Measurements from ENCODE around the gene ADAM10. TPM values are rescaled to one million over a fixed set of nuclear protein-coding genes. Genes with fewer than 3 reads are reported as not detected.

Gene ADAM10
- total RNA-seq, 2 experiments from 2014 or later = 133 to 135 TPM

GRCh38 chr15:58552505-58553364 lies 196.8 kb downstream of the ADAM10 start:
- Mint-ChIP-seq H3K36me3 (ENCODE audit: low read depth) (peaks cover 13% of the 10 kb centered on the region), H3K9me3 (ENCODE audit: insufficient read depth) (no peaks in the 10 kb centered on the region), H3K4me1 (ENCODE audit: low read depth) (peaks cover 35% of the 10 kb centered on the region), H3K27ac (peak overlapping the region; percentile 60), H3K27me3 (ENCODE audit: low read depth) (peaks cover 4% of the 10 kb centered on the region), H3K4me3 (no peak overlapping the region)
- CTCF ChIA-PET = no interaction called here
- ATAC-seq (no peak), DNase-seq (no peak)
- POLR2A ChIA-PET = no interaction called here

- no peak overlapping the region for H3K4me3 Mint-ChIP-seq
- POLR2A ChIA-PET = no interaction called here
- ATAC-seq = no peak
These were observed 197.6 kb downstream of the ADAM10 start for GRCh38 chr15:58551764-58552504.

GRCh38 chr15:58551084-58551763 lies 198.3 kb downstream of the ADAM10 start:
- ATAC-seq = peak; percentile 59
- CTCF ChIA-PET = no interaction called here

More at GRCh38 chr15:58551764-58552504, 197.6 kb downstream of the ADAM10 start:
- Mint-ChIP-seq H3K36me3 (ENCODE audit: low read depth) (peaks cover 15% of the 10 kb centered on the region), H3K27ac (peak overlapping the region; percentile 83), H3K9me3 (ENCODE audit: insufficient read depth) (no peaks in the 10 kb centered on the region), H3K4me1 (ENCODE audit: low read depth) (peaks cover 39% of the 10 kb centered on the region), H3K27me3 (ENCODE audit: low read depth) (peaks cover 4% of the 10 kb centered on the region)
- no peak for DNase-seq
- CTCF ChIA-PET = no interaction called here

GRCh38 chr15:58549785-58550074 lies 199.8 kb downstream of the ADAM10 start:
- Mint-ChIP-seq H3K4me3 (no peak overlapping the region), H3K27ac (peak overlapping the region; percentile 11), H3K36me3 (ENCODE audit: low read depth) (peaks cover 27% of the 10 kb centered on the region), H3K4me1 (ENCODE audit: low read depth) (peaks cover 61% of the 10 kb centered on the region), H3K27me3 (ENCODE audit: low read depth) (no peaks in the 10 kb centered on the region), H3K9me3 (ENCODE audit: insufficient read depth) (no peaks in the 10 kb centered on the region)
- POLR2A ChIA-PET = interaction anchor here (0.8 kb wide), 1 partner anchor 1140 kb away, joined by 4 read pairs; no protein-coding TSS in a partner anchor
- ATAC-seq (no peak), DNase-seq (no peak)
- CTCF ChIA-PET = interaction anchor here (2.0 kb wide), 1 partner anchor 32 kb away, joined by 6 read pairs; no protein-coding TSS in a partner anchor

More at GRCh38 chr15:58551084-58551763, 198.3 kb downstream of the ADAM10 start:
- Mint-ChIP-seq H3K4me3 (no peak overlapping the region), H3K27me3 (ENCODE audit: low read depth) (peaks cover 2% of the 10 kb centered on the region), H3K9me3 (ENCODE audit: insufficient read depth) (no peaks in the 10 kb centered on the region), H3K27ac (peak overlapping the region; percentile 83), H3K36me3 (ENCODE audit: low read depth) (peaks cover 21% of the 10 kb centered on the region), H3K4me1 (ENCODE audit: low read depth) (peaks cover 46% of the 10 kb centered on the region)
- DNase-seq = peak; percentile 33
- POLR2A ChIA-PET = interaction anchor here (0.6 kb wide), 1 partner anchor 198 kb away, joined by 3 read pairs; the partner anchor contains the start of gene ADAM10

- POLR2A ChIA-PET = interaction anchor here (0.8 kb wide), 1 partner anchor 1141 kb away, joined by 4 read pairs; no protein-coding TSS in a partner anchor
- no peak for DNase-seq
- Mint-ChIP-seq H3K4me3 (no peak overlapping the region), H3K36me3 (ENCODE audit: low read depth) (peaks cover 27% of the 10 kb centered on the region), H3K27me3 (ENCODE audit: low read depth) (no peaks in the 10 kb centered on the region), H3K9me3 (ENCODE audit: insufficient read depth) (no peaks in the 10 kb centered on the region), H3K4me1 (ENCODE audit: low read depth) (peaks cover 65% of the 10 kb centered on the region), H3K27ac (peak overlapping the region; percentile 11)
- CTCF ChIA-PET = interaction anchor here (2.0 kb wide), 1 partner anchor 32 kb away, joined by 6 read pairs; no protein-coding TSS in a partner anchor
- no peak for ATAC-seq
These were observed 200.3 kb downstream of the ADAM10 start for GRCh38 chr15:58549013-58549784.

GRCh38 chr15:58548308-58549012 lies 201.0 kb downstream of the ADAM10 start:
- ChIA-PET POLR2A (no interaction called here), CTCF (interaction anchor here (2.0 kb wide), 1 partner anchor 31 kb away, joined by 6 read pairs; no protein-coding TSS in a partner anchor)
- ATAC-seq (no peak), DNase-seq (no peak)
- Mint-ChIP-seq H3K36me3 (ENCODE audit: low read depth) (peaks cover 27% of the 10 kb centered on the region), H3K27ac (peak overlapping the region; percentile 5), H3K4me3 (no peak overlapping the region), H3K27me3 (ENCODE audit: low read depth) (no peaks in the 10 kb centered on the region), H3K9me3 (ENCODE audit: insufficient read depth) (no peaks in the 10 kb centered on the region), H3K4me1 (ENCODE audit: low read depth) (peaks cover 65% of the 10 kb centered on the region)

GRCh38 chr15:58547628-58548307 lies 201.7 kb downstream of the ADAM10 start:
- H3K9me3 Mint-ChIP-seq (ENCODE audit: insufficient read depth) = no peaks in the 10 kb centered on the region
- ChIA-PET POLR2A (no interaction called here), CTCF (interaction anchor here (1.1 kb wide), 1 partner anchor 30 kb away, joined by 3 read pairs; no protein-coding TSS in a partner anchor)
- H3K4me1 Mint-ChIP-seq (ENCODE audit: low read depth) = peaks cover 62% of the 10 kb centered on the region
- DNase-seq (no peak), ATAC-seq (no peak)
- no peak overlapping the region for H3K27ac Mint-ChIP-seq
- H3K4me3 Mint-ChIP-seq = no peak overlapping the region
- peaks cover 28% of the 10 kb centered on the region for H3K36me3 Mint-ChIP-seq (ENCODE audit: low read depth)
- H3K27me3 Mint-ChIP-seq (ENCODE audit: low read depth) = no peaks in the 10 kb centered on the region

GRCh38 chr15:58546635-58547627 lies 202.6 kb downstream of the ADAM10 start:
- ATAC-seq (no peak), DNase-seq (no peak)
- H3K4me3 Mint-ChIP-seq = no peak overlapping the region
- no peaks in the 10 kb centered on the region for H3K9me3 Mint-ChIP-seq (ENCODE audit: insufficient read depth)
- no peaks in the 10 kb centered on the region for H3K27me3 Mint-ChIP-seq (ENCODE audit: low read depth)
- POLR2A ChIA-PET = no interaction called here
- peaks cover 56% of the 10 kb centered on the region for H3K4me1 Mint-ChIP-seq (ENCODE audit: low read depth)
- CTCF ChIA-PET = interaction anchor here (1.1 kb wide), 2 partner anchors 8 to 29 kb away, joined by 3 read pairs; no protein-coding TSS in a partner anchor
- peak overlapping the region; percentile 97 for H3K27ac Mint-ChIP-seq
- peaks cover 28% of the 10 kb centered on the region for H3K36me3 Mint-ChIP-seq (ENCODE audit: low read depth)

- Mint-ChIP-seq H3K36me3 (ENCODE audit: low read depth) (peaks cover 22% of the 10 kb centered on the region), H3K9me3 (ENCODE audit: insufficient read depth) (no peaks in the 10 kb centered on the region), H3K4me1 (ENCODE audit: low read depth) (peaks cover 49% of the 10 kb centered on the region), H3K27ac (peak overlapping the region; percentile 97), H3K27me3 (ENCODE audit: low read depth) (no peaks in the 10 kb centered on the region), H3K4me3 (peak overlapping the region; percentile 47)
- ATAC-seq = no peak
- ChIA-PET POLR2A (interaction anchor here (1.0 to 1.4 kb wide), 2 partner anchors 11 to 72 kb away, joined by 3 read pairs; no protein-coding TSS in a partner anchor), CTCF (interaction anchor here (0.9 to 2.0 kb wide), 3 partner anchors 9 to 72 kb away, joined by 3 to 4 read pairs (median 4); no protein-coding TSS in a partner anchor)
- no peak for DNase-seq
These were observed 203.4 kb downstream of the ADAM10 start for GRCh38 chr15:58546066-58546591.

Measured in activated CD8-positive, alpha-beta T cell treated with anti-CD3 and anti-CD28 coated beads, Interleukin-2, amount 10 ng/mL, durations not matched to agents 7 days and 5 days (primary cell).